H1 (cell line): ENCODE measurements around the gene PRKCH. TPM values are rescaled to one million over a fixed set of nuclear protein-coding genes. Genes with fewer than 3 reads are reported as not detected.

Experiments used
- CTCF ChIA-PET: fragments of 300-600 bp; sonication (Branson Sonifier 250); formaldehyde crosslinking; loops from one replicate; lab custom pipeline; 2021; ENCODE audit not compliant: partially characterized antibody; lab: Charles Lee
- POLR2A ChIA-PET: fragments of 300-600 bp; sonication (Branson Sonifier 250); formaldehyde crosslinking; loops from one replicate; lab custom pipeline; 2021; ENCODE audit warnings: inconsistent platforms; ENCODE audit not compliant: partially characterized antibody; lab: Charles Lee
- DNase-seq, 2 experiments: peaks; one replicate each; pipeline versions ENCODE4 v3.0.0 to v3.0.0-alpha.2; 2010 to 2022; ENCODE audit warnings: low spot score in 2 of 2, low read depth in 1 of 2, mixed read lengths in 1 of 2
- FAIRE-seq: peaks from 2 replicates; lab custom pipeline; 2011; peaks lifted over from hg19 to GRCh38; lab: Jason Lieb, UNC
- H2AFZ ChIP-seq: 2 replicates; pipeline ENCODE4 v1.8.1; 2012; ENCODE audit warnings: low read length, inconsistent platforms
- H2AK5ac ChIP-seq: 2 replicates; pipeline ENCODE4 v1.6.1; 2013; ENCODE audit warnings: low read depth, low read length
- H2BK120ac ChIP-seq: replicated peaks from 2 replicates; pipeline ENCODE3; 2013; ENCODE audit warnings: low read depth, low read length, inconsistent platforms
- H2BK12ac ChIP-seq: 2 replicates; pipeline ENCODE4 v1.6.1; 2013; ENCODE audit warnings: low read depth, low read length
- H2BK15ac ChIP-seq: 2 replicates; pipeline ENCODE4 v1.6.1; 2013; ENCODE audit warnings: low read length
- H2BK20ac ChIP-seq: 2 replicates; pipeline ENCODE4 v1.6.1; 2013; ENCODE audit warnings: low read length
- H2BK5ac ChIP-seq: 2 replicates; pipeline ENCODE4 v1.6.1; 2013; ENCODE audit warnings: low read depth, low read length
- H3K14ac ChIP-seq: 2 replicates; pipeline ENCODE4 v1.6.1; 2013; ENCODE audit warnings: inconsistent platforms; ENCODE audit not compliant: insufficient read length
- H3K18ac ChIP-seq: 2 replicates; pipeline ENCODE4 v1.6.1; 2013; ENCODE audit warnings: low read length; ENCODE audit errors: extremely low read depth
- H3K23ac ChIP-seq: 2 replicates; pipeline ENCODE4 v1.6.1; 2013; ENCODE audit warnings: inconsistent platforms; ENCODE audit not compliant: insufficient read length
- H3K23me2 ChIP-seq: 2 replicates; pipeline ENCODE4 v1.6.1; 2013; ENCODE audit warnings: low read depth, low read length
- H3K27ac ChIP-seq: 2 replicates; pipeline ENCODE4 v1.6.1; 2011; ENCODE audit warnings: low read depth, low read length, inconsistent platforms
- H3K27me3 ChIP-seq, 4 experiments: replicated peaks in 1 of 4; 1 replicate in 1 of 4; 2 replicates in 3 of 4; pipeline versions ENCODE4 v1.6.1 to v1.8.1; 2011 to 2013; ENCODE audit warnings: low read length in 3 of 4, mild to moderate bottlenecking in 3 of 4, inconsistent platforms in 2 of 4, mixed read lengths in 2 of 4, moderate library complexity in 1 of 4; ENCODE audit not compliant: control insufficient read depth in 3 of 4, insufficient read depth in 3 of 4; ENCODE audit errors: extremely low read depth in 1 of 4
- H3K36me3 ChIP-seq, 4 experiments: 2 replicates each; pipeline versions ENCODE4 v1.6.1 to v1.8.1; 2011 to 2013; ENCODE audit warnings: mild to moderate bottlenecking in 4 of 4, low read length in 3 of 4, moderate library complexity in 2 of 4, control low read depth in 1 of 4, inconsistent platforms in 1 of 4; ENCODE audit not compliant: insufficient read depth in 4 of 4, control insufficient read depth in 2 of 4
- H3K4ac ChIP-seq: replicated peaks from 2 replicates; pipeline ENCODE3; 2013; ENCODE audit warnings: low read length, low read depth, mixed read lengths, inconsistent platforms; ENCODE audit not compliant: insufficient read length
- H3K4me1 ChIP-seq, 4 experiments: replicated peaks in 1 of 4; 1 replicate in 1 of 4; 2 replicates in 3 of 4; pipeline versions ENCODE4 v1.6.1 to v1.8.1; 2011 to 2013; ENCODE audit warnings: low read length in 3 of 4, inconsistent platforms in 2 of 4, mixed read lengths in 1 of 4; ENCODE audit not compliant: insufficient read depth in 4 of 4, control insufficient read depth in 3 of 4
- H3K4me2 ChIP-seq, 2 experiments: 2 replicates each; pipeline versions ENCODE4 v1.6.1 to v1.8.1; 2011 to 2013; ENCODE audit warnings: low read depth in 2 of 2, low read length in 2 of 2, control low read depth in 1 of 2, inconsistent platforms in 1 of 2, mild to moderate bottlenecking in 1 of 2; ENCODE audit not compliant: insufficient read depth in 1 of 2
- H3K4me3 ChIP-seq, 4 experiments: fragments of 200-600, 300-600 bp in 1 of 4; sonication (generic), shearing (Covaris generic), sonication (Bioruptor Twin) in 1 of 4; 2 replicates each; pipeline versions ENCODE4 v1.5.1 to v1.8.1; 2011 to 2016; ENCODE audit warnings: low read length in 4 of 4, low read depth in 3 of 4, control low read depth in 2 of 4, inconsistent platforms in 2 of 4, mild to moderate bottlenecking in 2 of 4, mixed read lengths in 1 of 4, moderate library complexity in 1 of 4; ENCODE audit not compliant: insufficient read depth in 2 of 4; ENCODE audit errors: extremely low read depth in 1 of 4
- H3K56ac ChIP-seq: replicated peaks from 2 replicates; pipeline ENCODE3; 2013; ENCODE audit warnings: low read depth, mild to moderate bottlenecking, mixed read lengths, low read length, inconsistent platforms; ENCODE audit not compliant: insufficient read length
- H3K79me1 ChIP-seq: 2 replicates; pipeline ENCODE4 v1.6.1; 2013; ENCODE audit warnings: low read depth, low read length, control low read depth
- H3K79me2 ChIP-seq, 2 experiments: 2 replicates each; pipeline versions ENCODE4 v1.6.1 to v1.8.1; 2012 to 2013; ENCODE audit warnings: low read length in 2 of 2, mild to moderate bottlenecking in 2 of 2, inconsistent platforms in 1 of 2; ENCODE audit not compliant: insufficient read depth in 2 of 2, control insufficient read depth in 1 of 2
- H3K9ac ChIP-seq, 4 experiments: replicated peaks in 1 of 4; 1 replicate in 1 of 4; 2 replicates in 3 of 4; pipeline versions ENCODE4 v1.6.1 to v1.8.1; 2011 to 2013; ENCODE audit warnings: low read depth in 3 of 4, low read length in 3 of 4, control low read depth in 2 of 4, mild to moderate bottlenecking in 2 of 4, moderate library complexity in 2 of 4, inconsistent platforms in 1 of 4; ENCODE audit errors: extremely low read depth in 1 of 4
- H3K9me3 ChIP-seq, 2 experiments: 2 replicates each; pipeline versions ENCODE4 v1.6.1 to v1.8.1; 2012 to 2013; ENCODE audit warnings: mild to moderate bottlenecking in 2 of 2, moderate library complexity in 2 of 2, control low read depth in 1 of 2, inconsistent platforms in 1 of 2, low read depth in 1 of 2, low read length in 1 of 2, mixed read lengths in 1 of 2; ENCODE audit not compliant: insufficient read depth in 2 of 2
- H4K20me1 ChIP-seq, 2 experiments: replicated peaks in 1 of 2; 2 replicates each; pipeline versions ENCODE3 to v1.8.1; 2011 to 2013; ENCODE audit warnings: inconsistent platforms in 2 of 2, low read length in 2 of 2, mild to moderate bottlenecking in 1 of 2; ENCODE audit not compliant: insufficient read depth in 2 of 2, control insufficient read depth in 1 of 2
- H4K5ac ChIP-seq: 2 replicates; pipeline ENCODE4 v1.6.1; 2013; ENCODE audit warnings: low read length, low read depth, mixed read lengths, inconsistent platforms; ENCODE audit not compliant: insufficient read length
- H4K8ac ChIP-seq: 2 replicates; pipeline ENCODE4 v1.8.0; 2013; ENCODE audit warnings: mild to moderate bottlenecking, moderate library complexity, low read length, inconsistent platforms; ENCODE audit not compliant: insufficient read depth; ENCODE audit errors: extremely low read depth
- H4K91ac ChIP-seq: replicated peaks from 2 replicates; pipeline ENCODE3; 2013; ENCODE audit warnings: low read length, mixed read lengths, inconsistent platforms; ENCODE audit not compliant: insufficient read length
- GABPA ChIP-seq: IDR thresholded peaks from 2 replicates; pipeline ENCODE4 v1.6.1; 2011; ENCODE audit warnings: mild to moderate bottlenecking, low read length, moderate library complexity, borderline replicate concordance; ENCODE audit not compliant: insufficient read depth
- NRF1 ChIP-seq: IDR thresholded peaks from 2 replicates; pipeline ENCODE4 v1.6.1; 2011; ENCODE audit warnings: mild to moderate bottlenecking, low read depth, low read length, improper control_type of control experiment
- RAD21 ChIP-seq, 2 experiments: IDR thresholded peaks in 1 of 2; conservative IDR thresholded peaks in 1 of 2; 2 replicates each; pipeline ENCODE4 v1.6.1; 2011; ENCODE audit warnings: low read depth in 2 of 2, low read length in 2 of 2, improper control_type of control experiment in 1 of 2, inconsistent platforms in 1 of 2, mild to moderate bottlenecking in 1 of 2, moderate library complexity in 1 of 2
- TAF1 ChIP-seq: IDR thresholded peaks from 2 replicates; pipeline ENCODE4 v1.6.1; 2011; ENCODE audit warnings: mild to moderate bottlenecking, low read depth, low read length
- TBP ChIP-seq: IDR thresholded peaks from 2 replicates; pipeline ENCODE4 v1.6.1; 2011; ENCODE audit warnings: low read depth, low read length, improper control_type of control experiment
- YY1 ChIP-seq: IDR thresholded peaks from 2 replicates; pipeline ENCODE4 v1.6.1; 2011; ENCODE audit warnings: low read depth, mild to moderate bottlenecking, low read length
- WGBS, 2 experiments: shearing (Covaris generic) in 1 of 2; methylation state at CpG; one replicate each; pipeline versions ENCODE4 v1.1.6 to v1.1.7; 2013 to 2015; ENCODE audit warnings: low lambda C conversion rate in 2 of 2, mixed read lengths in 2 of 2, inconsistent platforms in 1 of 2, low coverage in 1 of 2, missing lambda C conversion rate in 1 of 2; ENCODE audit not compliant: insufficient replicate concordance in 2 of 2, insufficient coverage in 1 of 2, insufficient read length in 1 of 2; ENCODE audit errors: extremely low coverage in 1 of 2, missing lambda C conversion rate in 1 of 2; 5-methylcytosine and 5-hydroxymethylcytosine counted together
- polyA plus RNA-seq, 7 experiments: library from polyadenylated mRNA; depleted of rRNA in 3 of 7; stranded (reverse) in 5 of 7; unstranded in 2 of 7; fragments of >200 nt in 5 of 7; fragments of 200-250 nt in 2 of 7; gene quantifications; 1 replicate in 5 of 7; 2 replicates in 1 of 7; 4 replicates in 1 of 7; pipeline versions ENCODE4 v1.2.1 to v1.2.3, GENCODE V29; 2011 to 2013; ENCODE audit warnings: missing spikeins in 2 of 7, mixed read lengths in 2 of 7
- total RNA-seq: library from RNA; stranded (reverse); fragmentation: NEBNext Ultra II Directional; extraction: Animal tissue kit (Norgen Biotek cat#: 25700); gene quantifications from 2 replicates; pipeline ENCODE4 v1.2.1, GENCODE V29; 2021

Gene PRKCH
- total and polyA plus RNA-seq, 2 of the 8 experiments (the other 6 are each of a cell fraction or from before 2014, with no cell fraction given), result 6.4 to 7.0 TPM

- Histone ChIP-seq H2BK15ac (no peak overlapping the region), H3K4me2 (no peak overlapping the region), H3K27me3 (no peaks in the 10 kb centered on the region), H2BK5ac (no peak overlapping the region), H3K23ac (no peak overlapping the region), H4K5ac (no peak overlapping the region), H3K27ac (no peak overlapping the region), H3K79me2 (no peaks in the 10 kb centered on the region), H3K18ac (no peak overlapping the region), H3K4me3 (no peak overlapping the region), H3K14ac (no peak overlapping the region), H3K56ac (no peak overlapping the region), H2BK20ac (no peak overlapping the region), H3K36me3 (no peaks in the 10 kb centered on the region), H3K23me2 (no peaks in the 10 kb centered on the region), H4K20me1 (no peaks in the 10 kb centered on the region), H2BK12ac (no peak overlapping the region), H2BK120ac (no peak overlapping the region), H2AK5ac (no peak overlapping the region), H3K79me1 (no peaks in the 10 kb centered on the region), H4K91ac (no peak overlapping the region), H3K9me3 (no peaks in the 10 kb centered on the region), H4K8ac (no peak overlapping the region), H2AFZ (no peak overlapping the region), H3K4ac (no peak overlapping the region), H3K4me1 (no peaks in the 10 kb centered on the region), H3K9ac (no peak overlapping the region)
- CTCF ChIA-PET, result no interaction called here
- TF ChIP-seq RAD21 (IDR thresholded peaks at IDR 0.05 in 1 of 2, conservative IDR thresholded peaks at IDR 0.05 in 1 of 2; ENCODE audit: low read depth in 2 of 2, low read length in 2 of 2) (no peak), TAF1 (no peak), NRF1 (no peak), TBP (no peak), GABPA (no peak), YY1 (no peak)
- FAIRE-seq (no peak), DNase-seq (no peak)
- POLR2A ChIA-PET, result no interaction called here
- WGBS, 2 experiments, result 95% methylated on average over 1 of the region's 1 CpG; no CpG with 5 or more reads in 1 of the 2 experiments
These were observed 70.9 kb downstream of the PRKCH start for GRCh38 chr14:61392297-61392696.
